Esophagus (tissue), 2 donors: Measurements from ENCODE around the gene PKD2L1. TPM values are rescaled to one million over a fixed set of nuclear protein-coding genes. Genes with fewer than 3 reads are reported as not detected.
"Not testable (repeated sequence)": the region's sequence is repeated elsewhere in the genome, so short reads cannot be mapped to it uniquely, and the experiment has no call there.

ENCODE experiments used
- H3K27ac ChIP-seq, 2 donors: one replicate each; pipeline ENCODE4 v1.5.1; 2013; ENCODE audit warnings: low read depth in 2 of 2, mild to moderate bottlenecking in 2 of 2, inconsistent platforms in 1 of 2, low read length in 1 of 2, moderate library complexity in 1 of 2
- H3K27me3 ChIP-seq, 2 donors: one replicate each; pipeline ENCODE4 v1.6.1; 2013; ENCODE audit warnings: low read length in 2 of 2, control low read depth in 1 of 2, mild to moderate bottlenecking in 1 of 2; ENCODE audit not compliant: insufficient read depth in 2 of 2, control insufficient read depth in 1 of 2
- H3K36me3 ChIP-seq, 2 donors: one replicate each; pipeline ENCODE4 v1.6.1; 2013; ENCODE audit warnings: low read length in 1 of 2; ENCODE audit not compliant: control insufficient read depth in 2 of 2, insufficient read depth in 2 of 2
- H3K4me1 ChIP-seq, 2 donors: one replicate each; pipeline ENCODE4 v1.6.1; 2013; ENCODE audit warnings: low read length in 1 of 2; ENCODE audit not compliant: control insufficient read depth in 2 of 2, insufficient read depth in 2 of 2
- H3K4me3 ChIP-seq, 2 donors: one replicate each; pipeline ENCODE4 v1.5.1; 2013; ENCODE audit warnings: low read length in 2 of 2, mild to moderate bottlenecking in 2 of 2, low read depth in 1 of 2, moderate library complexity in 1 of 2
- H3K9me3 ChIP-seq, 2 donors: one replicate each; pipeline ENCODE4 v1.6.1; 2013; ENCODE audit warnings: mild to moderate bottlenecking in 2 of 2, low read depth in 1 of 2, low read length in 1 of 2, moderate library complexity in 1 of 2; ENCODE audit not compliant: control insufficient read depth in 2 of 2, insufficient read depth in 1 of 2
- WGBS, 2 donors: extraction: QIAGEN DNeasy Blood & Tissue Kit; methylation state at CpG; one replicate each; pipeline ENCODE4 v1.1.7; 2013; 5-methylcytosine and 5-hydroxymethylcytosine counted together
- polyA plus RNA-seq, 2 donors: library from polyadenylated mRNA; stranded (reverse); fragments of 200-250 nt; gene quantifications; one replicate each; pipeline ENCODE4 v1.2.3, GENCODE V29; 2013
- donor health status: healthy with polysubstance abuse.
- donor health status: Bipolar disorder and iron deficiency.

The PKD2L1 gene
- polyA plus RNA-seq, 2 donors = not detected

DNA sequence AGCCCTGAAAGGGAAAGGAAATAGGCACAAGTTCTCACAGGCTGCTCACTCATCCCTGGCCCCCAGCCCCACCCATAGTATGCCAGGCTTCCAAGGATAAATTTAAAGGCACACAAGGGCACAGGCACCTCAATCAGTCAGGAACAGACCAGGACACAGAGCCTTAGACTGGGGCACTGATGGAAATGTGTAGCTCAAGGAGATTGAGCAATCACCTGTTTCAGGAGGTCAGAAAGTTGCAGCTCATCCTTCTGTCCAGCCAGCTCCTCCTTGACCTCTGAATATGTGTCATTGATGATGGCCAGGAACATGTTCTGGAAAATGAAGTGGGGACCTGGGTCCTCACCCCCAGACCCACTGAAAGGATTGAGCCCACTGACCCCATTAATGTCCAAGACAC is 37.0 kb downstream of the PKD2L1 start:
- Histone ChIP-seq H3K27me3 (no peaks in the 10 kb centered on the region), H3K4me3 (no peak overlapping the region), H3K27ac (no peak overlapping the region), H3K4me1 (no peaks in the 10 kb centered on the region), H3K36me3 (no peaks in the 10 kb centered on the region), H3K9me3 (no peaks in the 10 kb centered on the region)

GRCh38 chr10:100292300-100292699 is 37.7 kb downstream of the PKD2L1 start:
- H3K36me3 ChIP-seq, H3K9me3 ChIP-seq, H3K4me1 ChIP-seq, H3K4me3 ChIP-seq, H3K27ac ChIP-seq, H3K27me3 ChIP-seq: not testable (repeated sequence)
- 72% methylated on average over 4 of the region's 4 CpGs for WGBS, 2 donors

- no peaks in the 10 kb centered on the region for H3K27me3 ChIP-seq
- no peak overlapping the region for H3K4me3 ChIP-seq
- H3K36me3 ChIP-seq = no peaks in the 10 kb centered on the region
- no peaks in the 10 kb centered on the region for H3K9me3 ChIP-seq
- H3K4me1 ChIP-seq = no peaks in the 10 kb centered on the region
- no peak overlapping the region for H3K27ac ChIP-seq
- WGBS, 2 donors = 73 to 83% methylated on average over 3 of the region's 3 CpGs
These were observed 38.7 kb downstream of the PKD2L1 start for GRCh38 chr10:100291356-100291755.

- Histone ChIP-seq H3K27me3 (no peaks in the 10 kb centered on the region), H3K36me3 (no peaks in the 10 kb centered on the region), H3K4me1 (no peaks in the 10 kb centered on the region), H3K9me3 (no peaks in the 10 kb centered on the region), H3K27ac (no peak overlapping the region), H3K4me3 (no peak overlapping the region)
- 77 to 87% methylated on average over 2 of the region's 2 CpGs for WGBS, 2 donors
These were observed 40.4 kb downstream of the PKD2L1 start for GRCh38 chr10:100289641-100290040.

- Histone ChIP-seq H3K27ac (no peak overlapping the region), H3K9me3 (no peaks in the 10 kb centered on the region), H3K4me1 (no peaks in the 10 kb centered on the region), H3K4me3 (no peak overlapping the region), H3K27me3 (no peaks in the 10 kb centered on the region), H3K36me3 (no peaks in the 10 kb centered on the region)
- WGBS, 2 donors = 73 to 82% methylated on average over 5 of the region's 5 CpGs
These were observed 41.8 kb downstream of the PKD2L1 start for GRCh38 chr10:100288196-100288595.

- Histone ChIP-seq H3K9me3 (no peaks in the 10 kb centered on the region), H3K4me1 (no peaks in the 10 kb centered on the region), H3K27ac (peak overlapping the region in 1 of 2 donors; percentile 1), H3K36me3 (peaks cover 0 to 3% of the 10 kb centered on the region in 2 donors), H3K4me3 (no peak overlapping the region), H3K27me3 (no peaks in the 10 kb centered on the region)
- 77 to 89% methylated on average over 6 of the region's 6 CpGs for WGBS, 2 donors
These were observed 42.3 kb downstream of the PKD2L1 start for GRCh38 chr10:100287756-100288155.

DNA sequence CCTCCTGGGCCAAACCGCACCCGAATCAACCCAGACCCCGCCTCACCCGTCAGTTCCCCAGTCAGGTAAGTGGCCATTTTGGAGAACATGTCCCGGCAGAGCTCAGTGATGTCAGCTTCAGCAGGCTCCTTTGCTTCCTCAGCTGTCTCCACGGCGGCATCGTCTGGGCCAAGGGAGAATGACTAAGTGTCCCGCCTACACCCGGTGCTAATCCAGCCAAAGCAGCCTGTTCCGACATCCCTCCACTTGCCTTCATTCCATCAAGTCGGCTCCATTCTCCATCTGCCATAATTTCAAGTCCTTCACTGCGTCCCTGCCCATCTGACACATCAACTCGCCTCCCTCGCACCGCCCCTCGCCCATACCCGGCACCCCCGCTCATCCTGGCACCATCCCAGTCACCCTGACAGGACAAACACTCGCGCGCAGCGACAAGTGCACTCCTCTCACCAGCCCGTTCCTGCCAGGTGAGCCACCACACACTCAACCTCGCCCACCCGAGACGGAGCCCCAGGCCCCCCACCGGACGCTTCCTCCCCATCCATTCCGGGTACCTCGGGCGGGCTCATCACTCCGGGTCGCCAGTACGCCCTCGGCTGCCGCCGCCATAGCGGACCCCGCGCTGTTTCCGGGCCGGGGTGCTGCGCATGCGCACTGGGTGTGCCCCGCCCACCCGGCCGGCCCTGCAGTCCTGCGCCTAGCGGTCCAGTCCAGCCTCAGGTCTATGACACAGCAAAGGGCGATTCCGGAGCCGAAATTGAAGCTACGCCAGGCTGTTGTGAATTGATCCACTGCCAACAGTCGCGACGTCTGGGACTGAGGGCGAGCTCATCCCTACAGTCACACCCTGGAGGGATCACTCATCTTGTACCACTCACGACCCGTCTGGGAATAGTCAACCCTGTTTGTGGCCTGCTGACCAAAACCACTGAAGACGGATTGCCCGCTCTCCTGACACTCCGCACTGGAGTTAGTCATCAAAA is 43.7 kb downstream of the PKD2L1 start, which contains the start of gene BLOC1S2:
BLOC1S2 (minus strand) TSS at position 630 of the 983 bp plus-strand sequence; CDS start at position 609, 21 bp downstream.
- no peaks in the 10 kb centered on the region for H3K27me3 ChIP-seq
- peak within 1 kb of the TSS; percentile 85 to 88 for H3K4me3 ChIP-seq
- 1% methylated on average over 61 to 63 of the region's 63 CpGs for WGBS, 2 donors
- peaks cover 0 to 3% of the 10 kb centered on the region in 2 donors for H3K36me3 ChIP-seq
- H3K27ac ChIP-seq = peak within 1 kb of the TSS; percentile 93 to 100
- H3K4me1 ChIP-seq = no peaks in the 10 kb centered on the region
- no peaks in the 10 kb centered on the region for H3K9me3 ChIP-seq

- not testable (repeated sequence) for H3K4me1 ChIP-seq, H3K36me3 ChIP-seq, H3K9me3 ChIP-seq, H3K27me3 ChIP-seq
- H3K27ac ChIP-seq = peak overlapping the region; percentile 93 to 100
- H3K4me3 ChIP-seq = peak overlapping the region in 1 of 2 donors; percentile 85
- 78 to 85% methylated on average over 12 of the region's 12 CpGs for WGBS, 2 donors
These were observed 44.7 kb downstream of the PKD2L1 start for GRCh38 chr10:100285326-100285725.

- H3K9me3 ChIP-seq = no peaks in the 10 kb centered on the region
- H3K27me3 ChIP-seq = no peaks in the 10 kb centered on the region
- no peak overlapping the region for H3K27ac ChIP-seq
- H3K36me3 ChIP-seq = peaks cover 3 to 6% of the 10 kb centered on the region in 2 donors
- no peak overlapping the region for H3K4me3 ChIP-seq
- H3K4me1 ChIP-seq = no peaks in the 10 kb centered on the region
- 94 to 97% methylated on average over 3 of the region's 3 CpGs for WGBS, 2 donors
These were observed 47.1 kb downstream of the PKD2L1 start for GRCh38 chr10:100282907-100283306.

DNA sequence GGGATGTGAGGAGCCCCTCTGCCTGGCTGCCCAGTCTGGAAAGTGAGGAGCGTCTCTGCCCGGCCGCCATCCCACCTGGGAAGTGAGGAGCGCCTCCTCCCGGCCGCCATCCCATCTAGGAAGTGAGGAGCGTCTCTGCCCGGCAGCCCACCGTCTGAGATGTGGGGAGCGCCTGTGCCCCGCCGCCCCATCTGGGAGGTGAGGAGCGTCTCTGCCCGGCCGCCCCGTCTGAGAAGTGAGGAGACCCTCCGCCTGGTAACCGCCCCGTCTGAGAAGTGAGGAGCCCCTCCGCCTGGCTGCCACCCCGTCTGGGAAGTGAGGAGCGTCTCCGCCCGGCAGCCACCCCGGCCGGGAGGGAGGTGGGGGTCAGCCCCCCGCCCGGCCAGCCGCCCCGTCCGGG is 53.1 kb downstream of the PKD2L1 start:
- not testable (repeated sequence) for H3K9me3 ChIP-seq, H3K36me3 ChIP-seq, H3K27ac ChIP-seq, H3K27me3 ChIP-seq, H3K4me1 ChIP-seq, H3K4me3 ChIP-seq
- 84 to 89% methylated on average over 7 to 24 of the region's 31 CpGs for WGBS, 2 donors
